COLO829 (cell line): ENCODE measurements around the gene TMEM81.

ENCODE experiments used
- DNase-seq: peaks from one replicate; pipeline ENCODE4 v3.0.0; 2012; ENCODE audit warnings: low spot score

Gene TMEM81

GRCh38 chr1:205084360-205084759 lies at the start of gene TMEM81:
TMEM81 (minus strand) TSS chr1:205084460; CDS start chr1:205084320, 140 bp downstream.
- DNase-seq: no peak

- no peak for DNase-seq
Observed at GRCh38 chr1:205133287-205133686, 49.0 kb upstream of the TMEM81 start.

GRCh38 chr1:205129447-205130029 lies 45.3 kb upstream of the TMEM81 start:
- DNase-seq: no peak

GRCh38 chr1:205128050-205128449 lies 43.8 kb upstream of the TMEM81 start:
- DNase-seq: no peak

GRCh38 chr1:205127646-205128045 lies 43.4 kb upstream of the TMEM81 start:
- DNase-seq: no peak

GRCh38 chr1:205124726-205125125 lies 40.5 kb upstream of the TMEM81 start:
- DNase-seq: no peak

- DNase-seq: no peak
Observed at GRCh38 chr1:205122489-205122882, 38.2 kb upstream of the TMEM81 start.

- peak; percentile 97 for DNase-seq
Observed at GRCh38 chr1:205121660-205122488, 37.6 kb upstream of the TMEM81 start, which contains the start of gene RBBP5. RBBP5 (minus strand) TSS chr1:205121978; CDS start chr1:205121873, 105 bp downstream.

- DNase-seq: no peak
Observed at GRCh38 chr1:205118752-205119151, 34.5 kb upstream of the TMEM81 start.

- no peak for DNase-seq
Observed at GRCh38 chr1:205111354-205111753, 27.1 kb upstream of the TMEM81 start.

GRCh38 chr1:205109711-205110110 lies 25.5 kb upstream of the TMEM81 start:
- no peak for DNase-seq

GRCh38 chr1:205109269-205109668 lies 25.0 kb upstream of the TMEM81 start:
- DNase-seq: no peak

- no peak for DNase-seq
Observed at GRCh38 chr1:205108464-205108863, 24.2 kb upstream of the TMEM81 start.

GRCh38 chr1:205107327-205107726 lies 23.1 kb upstream of the TMEM81 start:
- no peak for DNase-seq

GRCh38 chr1:205102404-205102803 lies 18.1 kb upstream of the TMEM81 start:
- DNase-seq: no peak

- DNase-seq: no peak
Observed at GRCh38 chr1:205098242-205098641, 14.0 kb upstream of the TMEM81 start.

GRCh38 chr1:205095422-205095821 lies 11.2 kb upstream of the TMEM81 start:
- no peak for DNase-seq

- no peak for DNase-seq
Observed at GRCh38 chr1:205091043-205091740, 6.9 kb upstream of the TMEM81 start.

- no peak for DNase-seq
Observed at GRCh38 chr1:205088341-205088740, 4.1 kb upstream of the TMEM81 start.

- no peak for DNase-seq
Observed at GRCh38 chr1:205082431-205082830, 1.8 kb downstream of the TMEM81 start.

- DNase-seq: no peak
Observed at GRCh38 chr1:205077934-205078311, 6.3 kb downstream of the TMEM81 start.

- no peak for DNase-seq
Observed at GRCh38 chr1:205077158-205077933, 6.9 kb downstream of the TMEM81 start.
